K562 (cell line): Measurements from ENCODE around the gene STAT6. TPM values are rescaled to one million over a fixed set of nuclear protein-coding genes. Genes with fewer than 3 reads are reported as not detected.

Experiments used
- ATAC-seq: fragments of 200-7000 bp; cut with Tn5 transposase; 3 replicates; pipeline ENCODE4 v1.9.1; 2020; ENCODE audit warnings: moderate library complexity
- BruUV-seq: library from RNA; stranded (reverse); fragments of 400-500 nt; replicated peaks from 2 replicates; lab custom pipeline; 2021; lab: Mats Ljungman, UMichigan
- CTCF ChIA-PET: fragments of 300-600 bp; formaldehyde crosslinking; extraction: SDS; loops from one replicate; lab custom pipeline; 2021; ENCODE audit warnings: low intra/inter-chr PET ratio; lab: Yijun Ruan, JAX
- POLR2A ChIA-PET: fragments of 300-600, 350-650 bp; sonication (Branson Sonifier 250); formaldehyde crosslinking; extraction: SDS; loops from one replicate; lab custom pipeline; 2021; ENCODE audit warnings: antibody characterized with exemption, inconsistent platforms; lab: Yijun Ruan, JAX
- DNase-seq, 4 experiments: peaks; one replicate each; pipeline versions ENCODE4 v3.0.0 to v3.0.0-alpha.2; 2011 to 2018; ENCODE audit warnings: low spot score in 3 of 4, mixed read lengths in 3 of 4; ENCODE audit errors: extremely low read depth in 1 of 4
- FAIRE-seq: peaks from 2 replicates; lab custom pipeline; 2011; peaks lifted over from hg19 to GRCh38; lab: Jason Lieb, UNC
- H2AFZ ChIP-seq: 2 replicates; pipeline ENCODE4 v1.6.0; 2011; ENCODE audit warnings: low read depth, low read length, control low read depth, inconsistent platforms
- H3K27ac ChIP-seq: fragments of 200-600 bp; 3 replicates; pipeline ENCODE4 v1.8.0; 2011; ENCODE audit warnings: low read depth, mild to moderate bottlenecking, control low read depth, inconsistent platforms, low read length, moderate library complexity, mixed read lengths; ENCODE audit errors: extremely low read depth
- H3K27me3 ChIP-seq, 2 experiments: fragments of 300-600 bp in 1 of 2; 2 replicates in 1 of 2; 3 replicates in 1 of 2; pipeline versions ENCODE4 v1.6.0 to v1.8.0; 2011; ENCODE audit warnings: inconsistent platforms in 2 of 2, low read length in 2 of 2, mild to moderate bottlenecking in 1 of 2, mixed read lengths in 1 of 2, moderate library complexity in 1 of 2; ENCODE audit not compliant: control insufficient read depth in 2 of 2, insufficient read depth in 2 of 2
- H3K36me3 ChIP-seq: fragments of 300-600 bp; 3 replicates; pipeline ENCODE4 v1.8.0; 2011; ENCODE audit warnings: mild to moderate bottlenecking, low read length, inconsistent platforms; ENCODE audit not compliant: control insufficient read depth, insufficient read depth
- H3K4me1 ChIP-seq, 2 experiments: fragments of 200-600 bp in 1 of 2; replicated peaks in 1 of 2; 2 replicates in 1 of 2; 3 replicates in 1 of 2; pipeline versions ENCODE4 v1.5.1 to v1.8.0; 2011; ENCODE audit warnings: inconsistent platforms in 2 of 2, low read length in 2 of 2, mild to moderate bottlenecking in 1 of 2, mixed read lengths in 1 of 2, moderate library complexity in 1 of 2; ENCODE audit not compliant: control insufficient read depth in 2 of 2, insufficient read depth in 2 of 2
- H3K4me2 ChIP-seq: 2 replicates; pipeline ENCODE4 v1.6.1; 2011; ENCODE audit warnings: low read length, control low read depth, inconsistent platforms, mixed read lengths; ENCODE audit not compliant: insufficient read depth
- H3K4me3 ChIP-seq: fragments of 200-600 bp; sonication (generic), shearing (Covaris generic); 2 replicates; pipeline ENCODE4 v1.5.1; 2016; ENCODE audit warnings: control low read depth, inconsistent platforms
- H3K79me2 ChIP-seq: fragments of 200-600 bp; 3 replicates; pipeline ENCODE4 v1.8.0; 2011; ENCODE audit warnings: low read length, inconsistent platforms; ENCODE audit not compliant: control insufficient read depth, insufficient read depth
- H3K9ac ChIP-seq, 2 experiments: 2 replicates each; pipeline versions ENCODE4 v1.6.0 to v1.6.1; 2011; ENCODE audit warnings: low read depth in 2 of 2, low read length in 2 of 2, control low read depth in 1 of 2, inconsistent platforms in 1 of 2, mild to moderate bottlenecking in 1 of 2, mixed read lengths in 1 of 2; ENCODE audit not compliant: insufficient read depth in 1 of 2
- H3K9me1 ChIP-seq: one replicate; pipeline ENCODE4 v1.6.0; 2011; ENCODE audit warnings: inconsistent platforms, mild to moderate bottlenecking, low read length, moderate library complexity; ENCODE audit not compliant: control insufficient read depth, insufficient read depth
- H3K9me3 ChIP-seq: replicated peaks from 2 replicates; pipeline ENCODE4 v1.5.1; 2011; ENCODE audit warnings: low read depth, low read length, inconsistent platforms; ENCODE audit not compliant: control insufficient read depth, insufficient read depth
- H4K20me1 ChIP-seq: replicated peaks from 2 replicates; pipeline ENCODE4 v1.6.1; 2011; ENCODE audit warnings: low read length, inconsistent platforms, mixed read lengths; ENCODE audit not compliant: control insufficient read depth, insufficient read depth
- BHLHE40 ChIP-seq: IDR thresholded peaks from 2 replicates; pipeline ENCODE4 v1.6.1; 2011; ENCODE audit warnings: low read length, improper control_type of control experiment
- FOSL1 ChIP-seq: fragments of 200-800 bp; sonication (Bioruptor generic); conservative IDR thresholded peaks from 2 replicates; pipeline ENCODE4 v1.6.1; 2016; ENCODE audit warnings: missing genetic modification characterization, missing compliant biosample characterization
- HNRNPH1 ChIP-seq: fragments of 200-400 bp; formaldehyde crosslinking; optimal IDR thresholded peaks from 2 replicates; pipeline ENCODE3; 2017; ENCODE audit warnings: low read depth, mild to moderate bottlenecking, low read length, moderate library complexity
- KLF10 ChIP-seq: fragments of 250-450 bp; sonication (Bioruptor Pico); IDR thresholded peaks from 2 replicates; pipeline ENCODE4 v1.6.1; 2021; ENCODE audit warnings: matching md5 sums
- MAFF ChIP-seq: IDR thresholded peaks from 2 replicates; pipeline ENCODE4 v1.6.1; 2012; ENCODE audit warnings: low read length, improper control_type of control experiment
- RBM14 ChIP-seq: fragments of 200-400 bp; formaldehyde crosslinking; IDR thresholded peaks from 2 replicates; pipeline ENCODE4 v1.6.1; 2018; ENCODE audit warnings: low read depth, mild to moderate bottlenecking, low read length, moderate library complexity, borderline replicate concordance; ENCODE audit not compliant: insufficient read depth
- SNIP1 ChIP-seq: fragments of 450-650 bp; IDR thresholded peaks from 2 replicates; pipeline ENCODE4 v1.7.1; 2017; ENCODE audit warnings: low read depth, mild to moderate bottlenecking
- SRSF1 ChIP-seq: fragments of 200-400 bp; formaldehyde crosslinking; IDR thresholded peaks from 2 replicates; pipeline ENCODE4 v1.6.1; 2017; ENCODE audit warnings: mild to moderate bottlenecking, low read depth, low read length, moderate library complexity
- WHSC1 ChIP-seq: IDR thresholded peaks from one replicate; pipeline ENCODE4 v1.6.1; 2012; ENCODE audit warnings: low read length, control low read depth, inconsistent platforms
- ZNF57 ChIP-seq: fragments of 450-650 bp; formaldehyde crosslinking; IDR thresholded peaks from 2 replicates; pipeline ENCODE4 v1.4.0; 2020; ENCODE audit warnings: mild to moderate bottlenecking, moderate library complexity
- WGBS: fragments of 100-300 bp; shearing (Covaris generic); methylation state at CpG from one replicate; pipeline ENCODE4 v1.1.6; 2016; ENCODE audit warnings: low coverage, mixed read lengths; ENCODE audit not compliant: insufficient coverage; ENCODE audit errors: missing lambda C conversion rate; 5-methylcytosine and 5-hydroxymethylcytosine counted together
- in situ Hi-C: fragments of 300-500 bp; cut with MboI; formaldehyde crosslinking; loops from 4 replicates; pipeline ENCODE4 v1.15.0; 2018; ENCODE audit warnings: inconsistent platforms, mixed read lengths
- intact Hi-C: fragments of 100-400 bp; cut with micrococcal nuclease; formaldehyde crosslinking; loops from 2 replicates; pipeline ENCODE4 v1.14.2; 2022
- polyA plus RNA-seq, 8 experiments: library from polyadenylated mRNA; depleted of rRNA in 4 of 8; stranded (reverse) in 5 of 8; unstranded in 3 of 8; fragments of >200 nt; fragmentation: Nextera tagmentation in 2 of 8; fragmentation: Illumina TruSeq in 1 of 8; extraction: Ambion mirVana in 2 of 8; extraction: Trizol in 1 of 8; gene quantifications; 2 replicates each; pipeline versions ENCODE4 v1.2.1 to v1.2.3, GENCODE V29; 2011 to 2014; ENCODE audit warnings: inconsistent platforms in 1 of 8, missing spikeins in 1 of 8
- total RNA-seq, 7 experiments: library from RNA; depleted of rRNA in 6 of 7; stranded (reverse); fragments of >200 nt in 6 of 7; fragmentation: Illumina TruSeq in 2 of 7; extraction: Trizol in 2 of 7; gene quantifications; 2 replicates each; pipeline versions ENCODE4 v1.2.1 to v1.2.3, GENCODE V29; 2011 to 2021; ENCODE audit warnings: low replicate concordance in 1 of 7
- TF ChIP-seq, protein P1 (sequence below): fragments of 250-450 bp; sonication (Bioruptor Pico); IDR thresholded peaks from 2 replicates; pipeline ENCODE4 v1.4.0; 2020
- TF ChIP-seq, protein P2 (sequence below), 2 experiments: fragments of 450-650 bp in 1 of 2; sonication (generic) in 1 of 2; formaldehyde crosslinking in 1 of 2; IDR thresholded peaks in 1 of 2; conservative IDR thresholded peaks in 1 of 2; 2 replicates each; pipeline versions ENCODE4 v1.6.1 to v1.8.1; 2016 to 2023; ENCODE audit warnings: mild to moderate bottlenecking in 2 of 2, moderate library complexity in 2 of 2, inconsistent platforms in 1 of 2, missing genetic modification reagents in 1 of 2

The STAT6 gene
- total and polyA plus RNA-seq, 9 of the 15 experiments (the other 6 are each of a cell fraction or from before 2014, with no cell fraction given) = 2.4 to 49.5 (median 26.5) TPM

DNA sequence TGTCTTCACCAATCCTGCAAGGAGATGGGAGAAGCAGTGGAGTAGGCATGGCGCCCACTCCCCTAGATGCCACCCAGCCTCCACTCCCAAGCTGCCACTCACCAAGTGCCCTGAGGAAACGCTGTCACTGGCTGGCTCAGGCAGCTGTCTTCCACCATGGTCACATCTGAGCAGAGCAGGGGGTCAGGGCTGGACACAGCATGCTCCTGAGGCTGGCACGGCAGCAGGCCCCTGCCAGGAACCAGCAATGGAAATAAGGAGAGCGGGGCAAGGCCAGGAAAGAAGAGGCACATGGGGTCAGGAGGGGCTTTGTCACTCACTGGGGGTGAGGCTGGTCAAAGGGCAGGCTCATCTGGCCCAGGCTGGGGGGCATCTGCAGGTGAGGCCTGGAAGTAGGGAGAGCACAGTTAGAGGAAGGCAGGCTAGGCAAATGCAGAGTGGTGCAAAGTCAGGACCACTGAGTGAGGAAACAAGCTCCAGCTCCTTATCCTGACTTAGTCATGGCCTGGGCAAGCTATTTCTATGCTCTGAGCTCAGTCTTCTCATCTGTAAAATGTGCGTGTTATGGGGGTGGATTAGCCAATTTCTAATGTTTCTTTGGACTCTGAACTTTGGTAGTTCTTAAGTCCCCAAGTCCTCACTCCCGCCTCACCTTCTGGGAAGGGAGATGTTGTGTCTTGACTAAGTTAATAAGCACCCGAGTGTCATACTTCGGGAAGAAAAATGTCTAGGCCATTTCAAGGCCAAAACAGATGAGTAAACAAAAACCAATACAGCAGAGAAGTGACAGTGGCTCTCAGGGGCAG is 14.2 kb downstream of the STAT6 start:
- intact Hi-C loops = no loop called here
- 64% methylated on average over 8 of the region's 8 CpGs for WGBS
- Histone ChIP-seq H3K4me1 (peaks cover 37 to 55% of the 10 kb centered on the region in 2 experiments), H3K27ac (peak overlapping the region; percentile 52), H4K20me1 (no peaks in the 10 kb centered on the region; the same call in 1 of the 2 replicates), H3K79me2 (peaks cover 12% of the 10 kb centered on the region; the same call in 2 of the 3 replicates), H3K9me1 (no peaks in the 10 kb centered on the region), H3K4me2 (no peak overlapping the region), H3K27me3 (no peaks in the 10 kb centered on the region; a peak in 1 of 5 replicates), H2AFZ (peak overlapping the region; percentile 24; the same call in 1 of the 2 replicates), H3K36me3 (peaks cover 67% of the 10 kb centered on the region), H3K4me3 (no peak overlapping the region), H3K9ac (peak overlapping the region; percentile 20 to 81; a peak in 3 of 4 replicates), H3K9me3 (no peaks in the 10 kb centered on the region)
- CTCF ChIA-PET = no interaction called here
- no TSS peak for BruUV-seq
- no peak for FAIRE-seq
- ATAC-seq = no peak
- POLR2A ChIA-PET = interaction anchor here (0.6 to 5.1 kb wide), 8 partner anchors 8 to 203 kb away, joined by 3 to 32 read pairs (median 4); partner anchors contain the start of gene STAT6
- peak in 2 of 4 experiments; percentile 7 to 9 for DNase-seq
- in situ Hi-C loops = no loop called here
- TF ChIP-seq ZNF57 (CRISPR knock-in tag) (no peak), WHSC1 (no peak), SRSF1 (no peak), KLF10 (CRISPR knock-in tag) (no peak), RBM14 (no peak), BHLHE40 (no peak), SNIP1 (no peak), FOSL1 (tag) (no peak), HNRNPH1 (no peak), MAFF (peak; percentile 32; the same call in 1 of the 2 replicates)
- TF ChIP-seq, protein P1, sequence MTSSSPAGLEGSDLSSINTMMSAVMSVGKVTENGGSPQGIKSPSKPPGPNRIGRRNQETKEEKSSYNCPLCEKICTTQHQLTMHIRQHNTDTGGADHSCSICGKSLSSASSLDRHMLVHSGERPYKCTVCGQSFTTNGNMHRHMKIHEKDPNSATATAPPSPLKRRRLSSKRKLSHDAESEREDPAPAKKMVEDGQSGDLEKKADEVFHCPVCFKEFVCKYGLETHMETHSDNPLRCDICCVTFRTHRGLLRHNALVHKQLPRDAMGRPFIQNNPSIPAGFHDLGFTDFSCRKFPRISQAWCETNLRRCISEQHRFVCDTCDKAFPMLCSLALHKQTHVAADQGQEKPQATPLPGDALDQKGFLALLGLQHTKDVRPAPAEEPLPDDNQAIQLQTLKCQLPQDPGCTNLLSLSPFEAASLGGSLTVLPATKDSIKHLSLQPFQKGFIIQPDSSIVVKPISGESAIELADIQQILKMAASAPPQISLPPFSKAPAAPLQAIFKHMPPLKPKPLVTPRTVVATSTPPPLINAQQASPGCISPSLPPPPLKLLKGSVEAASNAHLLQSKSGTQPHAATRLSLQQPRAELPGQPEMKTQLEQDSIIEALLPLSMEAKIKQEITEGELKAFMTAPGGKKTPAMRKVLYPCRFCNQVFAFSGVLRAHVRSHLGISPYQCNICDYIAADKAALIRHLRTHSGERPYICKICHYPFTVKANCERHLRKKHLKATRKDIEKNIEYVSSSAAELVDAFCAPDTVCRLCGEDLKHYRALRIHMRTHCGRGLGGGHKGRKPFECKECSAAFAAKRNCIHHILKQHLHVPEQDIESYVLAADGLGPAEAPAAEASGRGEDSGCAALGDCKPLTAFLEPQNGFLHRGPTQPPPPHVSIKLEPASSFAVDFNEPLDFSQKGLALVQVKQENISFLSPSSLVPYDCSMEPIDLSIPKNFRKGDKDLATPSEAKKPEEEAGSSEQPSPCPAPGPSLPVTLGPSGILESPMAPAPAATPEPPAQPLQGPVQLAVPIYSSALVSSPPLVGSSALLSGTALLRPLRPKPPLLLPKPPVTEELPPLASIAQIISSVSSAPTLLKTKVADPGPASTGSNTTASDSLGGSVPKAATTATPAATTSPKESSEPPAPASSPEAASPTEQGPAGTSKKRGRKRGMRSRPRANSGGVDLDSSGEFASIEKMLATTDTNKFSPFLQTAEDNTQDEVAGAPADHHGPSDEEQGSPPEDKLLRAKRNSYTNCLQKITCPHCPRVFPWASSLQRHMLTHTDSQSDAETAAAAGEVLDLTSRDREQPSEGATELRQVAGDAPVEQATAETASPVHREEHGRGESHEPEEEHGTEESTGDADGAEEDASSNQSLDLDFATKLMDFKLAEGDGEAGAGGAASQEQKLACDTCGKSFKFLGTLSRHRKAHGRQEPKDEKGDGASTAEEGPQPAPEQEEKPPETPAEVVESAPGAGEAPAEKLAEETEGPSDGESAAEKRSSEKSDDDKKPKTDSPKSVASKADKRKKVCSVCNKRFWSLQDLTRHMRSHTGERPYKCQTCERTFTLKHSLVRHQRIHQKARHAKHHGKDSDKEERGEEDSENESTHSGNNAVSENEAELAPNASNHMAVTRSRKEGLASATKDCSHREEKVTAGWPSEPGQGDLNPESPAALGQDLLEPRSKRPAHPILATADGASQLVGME (CRISPR knock-in tag) = no peak
- TF ChIP-seq, protein P2, sequence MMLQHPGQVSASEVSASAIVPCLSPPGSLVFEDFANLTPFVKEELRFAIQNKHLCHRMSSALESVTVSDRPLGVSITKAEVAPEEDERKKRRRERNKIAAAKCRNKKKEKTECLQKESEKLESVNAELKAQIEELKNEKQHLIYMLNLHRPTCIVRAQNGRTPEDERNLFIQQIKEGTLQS (IDR thresholded peaks at IDR 0.05) = no peak
- TF ChIP-seq, protein P2 (CRISPR knock-in tag; conservative IDR thresholded peaks at IDR 0.05) = 0 out of 2 replicates have a peak, but pooled peaks have one; percentile 22
